Adrenal gland (tissue), 12 donors: ENCODE measurements around the gene AUTS2. TPM values are rescaled to one million over a fixed set of nuclear protein-coding genes. Genes with fewer than 3 reads are reported as not detected.

Experiments
- DNase-seq, 7 donors: peaks; one replicate each; pipeline ENCODE4 v3.0.0-alpha.2; 2019 to 2020
- H3K27ac ChIP-seq, 5 donors: fragments of 200-600 bp; sonication (generic) in 4 of 5; 1 replicate in 3 of 5; 2 replicates in 2 of 5; pipeline versions ENCODE4 v1.5.1 to v1.8.0; 2016 to 2020; ENCODE audit warnings: mild to moderate bottlenecking in 1 of 5
- H3K27me3 ChIP-seq: fragments of 200-600 bp; 2 replicates; pipeline ENCODE4 v1.8.0; 2021
- H3K36me3 ChIP-seq, 2 donors: fragments of 200-600 bp; replicated peaks in 1 of 2; 1 replicate in 1 of 2; 2 replicates in 1 of 2; pipeline versions ENCODE4 v1.5.1 to v1.8.0; 2018 to 2022
- H3K4me1 ChIP-seq, 2 donors: fragments of 200-600 bp; replicated peaks in 1 of 2; 1 replicate in 1 of 2; 2 replicates in 1 of 2; pipeline versions ENCODE4 v1.5.1 to v1.8.0; 2018 to 2021
- H3K4me3 ChIP-seq, 4 donors: fragments of 200-600 bp; sonication (generic) in 3 of 4; one replicate each; pipeline ENCODE4 v1.5.1; 2016 to 2018
- H3K9me3 ChIP-seq, 3 donors: fragments of 200-600 bp; sonication (generic) in 1 of 3; replicated peaks in 1 of 3; 1 replicate in 2 of 3; 2 replicates in 1 of 3; pipeline versions ENCODE4 v1.5.1 to v1.8.0; 2016 to 2021
- CTCF ChIP-seq, 6 experiments: fragments of 450-650 bp in 4 of 6; fragments of 200-600 bp in 2 of 6; sonication (generic) in 1 of 6; IDR thresholded peaks; 1 replicate in 5 of 6; 2 replicates in 1 of 6; pipeline versions ENCODE4 v1.5.1 to v1.8.0; 2016 to 2021; ENCODE audit warnings: antibody characterized with exemption in 6 of 6, mild to moderate bottlenecking in 2 of 6, moderate library complexity in 1 of 6
- POLR2A ChIP-seq, 2 donors: fragments of 450-650 bp; IDR thresholded peaks; one replicate each; pipeline ENCODE4 v1.6.1; 2017; ENCODE audit warnings: antibody characterized with exemption in 2 of 2, mild to moderate bottlenecking in 2 of 2, moderate library complexity in 1 of 2
- WGBS, 4 donors: extraction: QIAGEN DNeasy Blood & Tissue Kit in 2 of 4; methylation state at CpG; one replicate each; pipeline versions ENCODE4 v1.1.5 to v1.1.7; 2013 to 2017; 5-methylcytosine and 5-hydroxymethylcytosine counted together
- intact Hi-C, 2 donors: fragments of 100-400 bp; cut with DNase I; formaldehyde crosslinking; loops; one replicate each; pipeline versions ENCODE4 v1.14.1 to v1.15.0; 2022 to 2023
- polyA plus RNA-seq, 3 donors: library from polyadenylated mRNA; stranded (reverse); fragments of 200-250 nt in 2 of 3; fragments of 350-450 nt in 1 of 3; fragmentation: Illumina TruSeq in 1 of 3; extraction: RNeasy Lipid Tissue Mini Kit (QIAGEN cat#74804) in 1 of 3; gene quantifications; one replicate each; pipeline ENCODE4 v1.2.3, GENCODE V29; 2013 to 2014
- total RNA-seq, 9 donors: library from RNA; depleted of rRNA in 4 of 9; stranded (reverse); fragments of >200 nt in 4 of 9; fragments of 120-200 nt in 1 of 9; fragmentation: NEBNext Ultra II Directional in 1 of 9; extraction: Animal tissue kit (Norgen Biotek cat#: 25700) in 1 of 9; gene quantifications; one replicate each; pipeline versions ENCODE4 v1.1.0 to v1.2.4, GENCODE V29; 2013 to 2023
- donor health status: healthy with polysubstance abuse.
- donor health status: Bipolar disorder and iron deficiency.
- donor health status: DM: yes; HTN: yes; CAD: no.
- donor health status: DM: no; HTN: no; CAD: no.
- donor health status: DM: no; HTN: no; CAD: no.
- donor health status: DM: yes; HTN: yes; CAD: no.

Gene AUTS2
- total and polyA plus RNA-seq, 12 donors, result 6.4 to 44.0 (median 15.2) TPM

- H3K27me3 ChIP-seq, result no peaks in the 10 kb centered on the region
- TF ChIP-seq CTCF (IDR thresholded peaks at IDR 0.05) (no peak), POLR2A (IDR thresholded peaks at IDR 0.05) (no peak)
- H3K4me1 ChIP-seq, result no peaks in the 10 kb centered on the region
- no peaks in the 10 kb centered on the region for H3K9me3 ChIP-seq
- WGBS, 4 donors, result 90 to 98% (median 94%) methylated on average over 2 of the region's 2 CpGs
- no peak overlapping the region for H3K27ac ChIP-seq
- H3K4me3 ChIP-seq, result no peak overlapping the region
- H3K36me3 ChIP-seq, result no peaks in the 10 kb centered on the region
- intact Hi-C loops, result no loop called here
- DNase-seq, result no peak
Observed at GRCh38 chr7:70544016-70544415, 945.7 kb downstream of the AUTS2 start.

GRCh38 chr7:70545214-70545613, 946.9 kb downstream of the AUTS2 start:
- no peak for DNase-seq
- Histone ChIP-seq H3K36me3 (no peaks in the 10 kb centered on the region), H3K27ac (no peak overlapping the region), H3K4me1 (no peaks in the 10 kb centered on the region), H3K27me3 (no peaks in the 10 kb centered on the region), H3K4me3 (no peak overlapping the region), H3K9me3 (no peaks in the 10 kb centered on the region)
- intact Hi-C loops, result no loop called here
- 90 to 95% (median 94%) methylated on average over 6 of the region's 6 CpGs for WGBS, 4 donors
- TF ChIP-seq CTCF (IDR thresholded peaks at IDR 0.05) (no peak), POLR2A (IDR thresholded peaks at IDR 0.05) (no peak)

GRCh38 chr7:70552141-70552540, 953.9 kb downstream of the AUTS2 start:
- no peak overlapping the region for H3K27ac ChIP-seq
- whole genome bisulfite sequencing, 4 donors, result 64 to 96% (median 77%) methylated on average over 3 of the region's 3 CpGs
- no peak for DNase-seq
- intact Hi-C loops, result no loop called here
- TF ChIP-seq POLR2A (IDR thresholded peaks at IDR 0.05), result no peak
- TF ChIP-seq CTCF (IDR thresholded peaks at IDR 0.05), result no peak
- H3K27me3 ChIP-seq, result no peaks in the 10 kb centered on the region
- no peaks in the 10 kb centered on the region for H3K36me3 ChIP-seq
- no peaks in the 10 kb centered on the region for H3K9me3 ChIP-seq
- H3K4me3 ChIP-seq, result no peak overlapping the region
- no peaks in the 10 kb centered on the region for H3K4me1 ChIP-seq

- H3K27ac ChIP-seq, result no peak overlapping the region
- no peak overlapping the region for H3K4me3 ChIP-seq
- H3K4me1 ChIP-seq, result no peaks in the 10 kb centered on the region
- DNase-seq, result no peak
- no peaks in the 10 kb centered on the region for H3K36me3 ChIP-seq
- 83 to 88% (median 85%) methylated on average over 1 of the region's 1 CpG for WGBS, 4 donors
- no peaks in the 10 kb centered on the region for H3K9me3 ChIP-seq
- no peak for TF ChIP-seq POLR2A (IDR thresholded peaks at IDR 0.05)
- H3K27me3 ChIP-seq, result no peaks in the 10 kb centered on the region
- intact Hi-C loops, result no loop called here
Observed at GRCh38 chr7:70553364-70553763, 955.1 kb downstream of the AUTS2 start.

GRCh38 chr7:70554646-70555045, 956.4 kb downstream of the AUTS2 start:
- no peaks in the 10 kb centered on the region for H3K4me1 ChIP-seq
- no peak overlapping the region for H3K4me3 ChIP-seq
- H3K27me3 ChIP-seq, result no peaks in the 10 kb centered on the region
- intact Hi-C loops, result no loop called here
- no peaks in the 10 kb centered on the region for H3K9me3 ChIP-seq
- no peak overlapping the region for H3K27ac ChIP-seq
- H3K36me3 ChIP-seq, result no peaks in the 10 kb centered on the region
- TF ChIP-seq POLR2A (IDR thresholded peaks at IDR 0.05) (no peak), CTCF (IDR thresholded peaks at IDR 0.05) (no peak)
- no peak for DNase-seq
- WGBS, 4 donors, result 91 to 100% (median 95%) methylated on average over 1 of the region's 1 CpG
